GM18507 (cell line): ENCODE measurements around the gene PPARA.

ENCODE experiments used
- DNase-seq: peaks from one replicate; pipeline ENCODE4 v3.0.0; 2011; ENCODE audit warnings: low read depth; ENCODE audit not compliant: insufficient read length; ENCODE audit errors: extremely low spot score
- FAIRE-seq: peaks from 2 replicates; lab custom pipeline; 2011; peaks lifted over from hg19 to GRCh38; lab: Jason Lieb, UNC

The PPARA gene

DNA sequence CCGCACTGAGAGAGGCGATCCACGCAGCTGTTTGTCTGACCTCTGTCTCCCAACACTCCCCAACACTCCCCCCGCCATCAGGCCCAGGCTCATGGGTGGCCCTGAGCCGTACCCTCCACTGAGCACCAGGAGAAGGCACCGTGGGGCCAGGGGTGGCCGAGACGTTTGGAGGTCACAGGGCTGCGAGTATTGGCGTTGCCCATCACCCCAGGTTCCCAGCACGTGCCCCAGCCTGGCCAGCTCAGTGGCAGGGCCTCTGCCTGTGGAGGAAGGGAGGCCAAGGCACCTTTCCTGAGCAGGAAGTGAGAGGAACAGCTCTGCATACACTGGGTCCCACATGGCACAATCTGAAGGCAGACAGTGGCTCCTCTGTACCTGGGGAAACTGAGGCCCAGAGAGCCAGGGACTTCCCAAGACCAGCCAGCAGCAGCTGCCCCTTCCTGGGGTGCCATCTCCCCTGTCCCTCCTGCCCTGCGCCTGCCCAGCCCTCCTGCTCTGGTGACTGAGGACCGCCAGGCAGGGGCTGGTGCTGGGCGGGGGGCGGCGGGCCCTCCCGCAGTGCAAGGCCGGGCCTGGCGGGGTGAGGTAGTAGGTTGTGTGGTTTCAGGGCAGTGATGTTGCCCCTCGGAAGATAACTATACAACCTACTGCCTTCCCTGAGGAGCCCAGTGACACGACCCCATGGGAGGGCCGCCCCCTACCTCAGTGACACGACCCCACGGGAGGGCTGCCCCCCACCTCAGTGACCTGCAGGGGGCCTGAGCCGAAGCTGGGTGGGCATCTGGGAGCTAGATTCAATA lies 37.0 kb upstream of the PPARA start:
- no peak for FAIRE-seq
- no peak for DNase-seq

DNA sequence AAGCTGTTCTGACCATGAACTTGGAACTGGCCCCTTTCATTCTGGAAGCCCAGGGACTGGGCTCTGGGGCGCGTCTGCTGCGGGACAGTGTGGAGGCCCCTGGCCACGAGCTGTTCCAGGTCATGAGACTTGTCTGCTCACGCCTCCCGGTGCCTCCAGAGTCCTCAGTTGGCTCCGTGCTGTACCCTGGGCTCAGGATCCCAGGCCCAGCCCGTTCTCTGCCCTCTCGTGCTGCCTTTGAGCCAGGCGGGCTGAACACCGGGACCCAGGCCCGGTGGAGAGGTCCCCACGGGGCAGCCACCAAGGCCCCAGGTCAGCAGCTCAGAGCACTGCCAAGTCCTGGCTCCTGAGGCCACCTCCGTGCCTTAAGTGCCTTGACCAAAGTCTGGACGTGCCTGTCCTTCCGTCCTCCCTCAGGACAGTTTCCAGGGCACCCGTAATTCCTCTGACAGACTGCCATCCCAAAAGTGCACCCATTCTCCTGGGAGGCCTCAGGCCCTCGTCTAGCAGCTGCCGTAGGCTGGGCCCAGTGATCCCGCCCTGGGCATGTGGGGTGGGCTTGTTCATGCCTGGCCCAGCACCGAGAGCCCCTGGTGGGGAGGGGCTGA lies 36.3 kb upstream of the PPARA start:
- no peak for FAIRE-seq

DNA sequence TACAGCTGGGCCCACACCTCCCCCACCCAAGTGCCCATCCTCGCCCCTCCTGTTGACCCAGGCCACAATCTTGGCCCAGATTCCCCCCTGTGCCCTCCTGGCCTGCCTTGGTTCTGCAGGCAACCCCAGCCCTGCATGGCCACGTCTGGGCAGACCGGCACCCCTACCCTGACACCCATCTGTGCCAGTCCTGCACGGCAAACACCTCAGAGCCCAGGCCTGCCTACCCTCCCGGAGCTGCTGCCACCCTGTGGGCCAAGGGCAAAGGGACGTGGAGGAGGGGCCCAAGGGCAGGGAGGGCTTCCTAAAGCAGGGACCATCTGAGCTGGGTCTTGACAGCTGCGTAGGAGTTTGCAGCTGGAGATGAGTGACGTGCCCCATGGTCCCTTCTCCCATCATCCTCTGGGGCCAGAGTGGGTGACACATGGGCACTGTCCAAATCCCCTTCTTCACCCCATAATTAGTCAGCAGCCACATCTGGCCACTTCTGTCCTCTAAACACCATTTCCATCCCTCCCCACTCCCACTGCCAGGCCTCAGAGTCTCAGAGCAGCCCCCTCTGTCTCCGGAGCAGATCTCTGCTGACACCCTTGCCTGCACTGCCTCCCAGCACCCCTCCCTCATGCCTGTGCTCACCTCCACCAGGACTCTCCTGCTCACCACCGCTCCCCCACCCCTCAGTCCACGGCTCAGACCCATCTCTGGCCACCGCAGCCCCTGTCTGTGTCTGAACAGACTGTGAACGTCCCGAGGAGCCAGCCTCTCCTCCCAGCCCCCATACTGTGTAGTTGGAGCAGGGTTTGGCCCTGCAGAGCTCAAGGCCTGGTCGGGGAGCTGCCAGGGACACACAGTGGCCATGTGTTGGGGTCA lies 35.6 kb upstream of the PPARA start:
- FAIRE-seq (no peak), DNase-seq (no peak)

More for the DNA sequence above, 36.3 kb upstream of the PPARA start:
- no peak for DNase-seq

DNA sequence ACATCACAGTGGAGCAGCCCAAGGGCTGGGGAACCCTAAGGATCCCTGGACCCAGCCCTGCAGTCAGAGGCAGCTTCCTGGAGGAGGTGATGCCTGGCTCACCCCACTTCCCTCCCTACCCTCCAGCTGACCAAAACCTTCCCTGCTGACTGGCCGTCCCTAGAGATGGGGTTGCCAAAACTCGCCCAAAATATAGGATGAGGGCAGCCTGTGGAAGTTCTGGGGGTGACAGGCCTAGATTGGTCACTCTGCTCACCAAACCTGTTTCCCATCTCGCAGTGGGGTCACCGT lies 35.0 kb upstream of the PPARA start:
- no peak for FAIRE-seq

DNA sequence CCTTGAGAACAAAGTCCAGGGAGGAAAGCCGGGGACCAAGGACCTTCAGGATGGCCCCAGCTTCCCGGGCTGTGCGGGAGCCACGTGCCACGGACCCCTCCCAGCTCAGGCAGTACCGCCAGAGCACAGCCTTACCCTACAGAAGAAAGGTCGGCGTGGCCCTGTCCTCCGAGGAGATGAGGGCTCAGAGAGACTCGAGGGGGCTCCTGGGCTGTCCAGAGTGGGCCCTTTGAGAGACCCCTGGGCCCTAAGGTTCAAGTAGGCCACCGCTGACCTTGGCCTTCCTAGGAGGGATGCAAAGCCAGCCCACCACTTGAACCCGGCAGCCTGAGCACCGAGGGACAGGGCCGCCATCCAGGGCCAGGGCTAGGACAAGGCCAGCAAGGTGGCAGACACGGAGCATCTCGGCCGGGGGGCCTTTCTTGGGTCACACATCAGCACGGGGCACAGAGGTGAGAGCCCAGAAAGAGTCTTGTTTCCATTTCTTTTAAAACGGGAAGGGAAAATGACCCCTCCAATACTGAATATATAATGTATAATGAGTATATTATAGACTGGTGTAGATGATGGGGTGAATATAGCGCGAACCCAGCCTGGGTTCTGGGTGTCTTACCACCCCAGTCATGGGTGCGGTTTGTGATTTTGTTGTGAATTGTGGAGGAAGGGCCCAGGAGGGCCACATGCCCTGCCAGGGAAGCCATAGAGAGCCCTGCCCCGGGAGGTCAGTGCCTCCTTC lies 34.4 kb upstream of the PPARA start:
- FAIRE-seq (no peak), DNase-seq (no peak)

More for the DNA sequence above, 35.0 kb upstream of the PPARA start:
- no peak for DNase-seq

DNA sequence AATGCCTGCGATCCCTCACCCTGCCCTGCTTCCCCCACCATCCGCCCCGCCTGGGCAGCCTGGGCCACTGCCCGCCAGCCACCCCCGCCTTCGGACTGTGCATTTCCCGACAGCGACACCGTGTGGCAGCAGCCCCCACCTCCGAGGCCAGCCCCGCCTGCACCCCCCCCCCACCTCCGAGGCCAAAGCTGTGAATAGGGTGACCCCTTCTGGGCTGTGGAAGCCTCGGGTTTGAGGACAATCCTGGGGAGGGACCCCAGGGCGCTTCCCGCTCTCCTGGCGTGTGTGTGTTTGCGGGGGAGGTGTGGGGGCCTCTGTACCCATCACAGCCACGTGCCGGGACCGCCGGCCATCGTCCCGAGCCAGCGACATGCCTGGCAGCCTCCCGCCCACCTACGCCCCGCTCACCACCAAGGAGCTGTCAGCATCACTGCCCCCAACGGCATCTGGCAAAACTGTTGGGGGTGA lies 33.8 kb upstream of the PPARA start:
- peak; percentile 93 for DNase-seq

DNA sequence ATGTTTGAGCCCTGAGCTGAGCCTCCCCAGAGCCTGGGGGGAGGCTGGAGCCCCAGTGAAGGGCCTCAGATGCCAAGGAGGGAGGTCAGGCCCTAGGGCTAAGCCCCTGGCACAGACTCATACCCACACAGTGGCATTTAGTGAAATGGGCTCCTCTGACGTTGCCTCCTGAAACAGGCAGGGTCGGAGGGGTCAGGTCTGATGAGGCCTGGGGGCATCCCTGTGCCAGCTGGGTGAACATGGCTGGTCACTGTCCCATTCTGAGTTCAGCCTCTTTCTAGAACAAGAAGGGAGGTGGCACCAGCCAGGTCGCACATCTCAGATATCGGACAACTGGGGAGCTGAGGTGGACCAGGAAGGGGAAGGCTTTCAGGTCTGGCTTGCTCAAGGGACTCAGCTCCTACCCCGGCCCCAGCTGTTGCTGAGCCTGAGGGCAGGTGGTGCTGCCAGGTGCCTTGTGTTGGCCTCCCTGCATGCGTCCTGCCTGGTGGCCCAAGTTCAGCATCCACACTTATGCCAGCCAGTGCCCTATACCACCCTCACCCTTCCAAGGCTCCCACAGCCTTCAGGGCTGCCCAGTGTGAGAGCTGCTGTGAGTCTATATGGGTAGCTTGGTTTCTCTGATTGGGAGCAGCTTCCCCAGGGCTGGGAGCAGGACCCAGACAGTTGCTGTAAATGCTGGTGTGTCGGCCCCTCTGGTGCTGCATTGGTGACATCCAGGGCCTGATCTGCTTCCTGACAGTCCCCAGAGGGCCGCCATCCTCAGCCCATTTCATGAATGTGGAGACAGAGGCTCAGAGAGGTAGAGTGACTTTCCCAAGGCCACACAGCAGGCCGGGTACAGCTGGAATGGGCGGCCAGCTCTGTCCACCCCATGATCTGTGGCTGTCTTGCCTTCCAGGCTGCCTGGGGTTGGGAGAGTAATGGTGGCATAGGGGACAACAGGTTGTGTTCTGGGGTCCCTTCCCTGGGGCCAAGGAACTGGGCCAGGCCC lies 32.8 kb upstream of the PPARA start:
- FAIRE-seq = no peak
- DNase-seq = no peak

More for the DNA sequence above, 33.8 kb upstream of the PPARA start:
- peak; percentile 85 for FAIRE-seq

DNA sequence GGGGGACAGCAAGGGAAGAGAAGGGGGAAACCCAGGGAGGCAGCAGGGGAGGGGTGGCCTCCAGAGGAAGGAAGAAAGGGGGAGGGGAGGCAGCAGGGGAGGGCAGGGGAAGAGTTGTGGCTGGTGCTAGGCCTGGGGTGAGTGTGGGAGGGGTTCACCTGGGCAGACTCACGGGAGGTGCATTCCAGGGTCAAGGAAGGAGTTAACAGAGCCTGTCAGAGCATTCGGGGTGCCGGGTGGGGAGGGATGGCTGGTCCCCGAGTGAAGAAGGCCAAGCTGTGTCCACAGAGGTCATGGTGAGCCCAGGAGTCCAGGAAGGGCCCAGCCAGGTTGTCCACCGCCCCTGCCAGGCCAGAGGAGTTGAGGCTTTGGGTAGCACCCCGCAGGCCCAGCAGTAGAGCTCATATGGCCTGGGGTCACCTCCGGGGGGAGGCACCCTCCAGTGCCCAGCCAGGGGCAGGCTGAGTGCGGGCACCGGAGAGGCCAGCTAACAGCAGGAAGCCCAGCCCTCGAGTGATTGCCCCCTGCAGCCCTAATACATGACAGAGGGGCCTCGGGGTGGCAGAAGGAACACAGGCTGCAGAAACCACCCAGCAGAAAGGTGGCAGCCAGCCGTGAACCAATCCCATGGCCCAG lies 31.1 kb upstream of the PPARA start:
- no peak for FAIRE-seq
- no peak for DNase-seq

DNA sequence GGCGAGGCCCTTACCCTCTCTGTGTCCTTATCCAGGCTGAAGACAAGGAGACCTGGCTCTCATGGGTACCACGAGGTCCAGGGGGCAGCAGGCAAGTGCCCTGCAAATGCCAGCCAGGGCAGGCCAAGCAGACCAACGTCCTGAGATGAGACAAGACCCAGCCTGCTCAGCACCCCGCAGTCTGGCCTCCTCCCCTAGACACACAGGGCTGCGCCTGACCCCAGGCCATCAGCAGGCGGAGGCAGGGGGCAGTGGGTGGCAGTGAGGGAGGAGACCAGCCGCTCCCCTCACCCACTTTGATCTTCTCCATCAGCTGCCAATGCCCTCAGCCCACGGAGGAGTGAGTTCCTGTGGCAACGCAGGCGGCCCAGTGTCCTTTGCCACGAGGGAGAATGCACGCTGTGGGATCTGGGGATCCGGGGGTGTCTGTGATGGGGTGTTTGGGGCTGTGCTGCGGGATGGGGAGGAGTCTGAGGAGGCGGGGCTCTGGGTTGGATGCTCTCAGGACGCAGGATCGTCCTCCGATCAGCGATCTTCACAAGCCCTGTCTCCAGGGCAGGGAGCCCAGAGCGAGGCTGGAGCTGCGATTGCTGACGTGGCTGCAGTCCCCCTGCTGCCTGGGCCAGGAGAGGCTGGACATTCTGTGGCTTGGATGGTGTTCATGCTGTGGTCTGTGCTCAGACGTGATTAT lies 30.5 kb upstream of the PPARA start:
- no peak for DNase-seq
- no peak for FAIRE-seq

DNA sequence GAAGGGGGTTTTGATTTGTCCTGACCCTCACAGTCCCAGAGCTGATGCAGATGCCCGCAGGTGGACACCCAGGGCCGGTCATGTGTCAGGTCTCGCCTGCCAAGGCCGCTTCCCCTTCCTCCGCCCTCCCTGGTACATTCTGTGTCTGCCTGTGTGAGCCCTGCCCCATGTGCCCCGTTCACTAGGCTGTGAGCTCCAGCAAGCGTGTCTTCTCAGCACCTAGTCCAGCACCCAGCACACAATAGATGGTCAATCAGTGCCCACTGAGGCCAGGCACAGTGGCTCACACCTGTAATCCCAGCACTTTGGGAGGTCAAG lies 29.9 kb upstream of the PPARA start:
- no peak for DNase-seq

DNA sequence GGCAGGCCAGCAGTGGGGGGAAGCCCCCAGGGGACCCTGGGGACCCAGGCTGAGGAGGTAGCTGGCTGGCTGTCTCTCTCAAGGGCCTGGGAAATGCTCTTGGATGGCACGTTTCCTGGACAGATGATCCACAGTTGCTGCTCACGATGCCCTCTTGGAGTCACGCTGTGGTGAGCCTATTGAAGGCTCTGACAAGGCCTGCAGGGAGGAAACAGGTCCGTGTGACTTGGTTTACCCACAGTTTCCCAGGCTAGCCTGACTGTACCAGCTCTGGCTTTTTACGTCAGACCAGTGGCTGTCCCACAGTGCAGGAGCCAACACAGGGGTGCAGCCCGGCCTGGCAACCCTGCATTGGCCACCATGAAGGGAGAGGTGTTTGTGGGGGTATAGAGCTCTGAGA lies 29.2 kb upstream of the PPARA start:
- DNase-seq = no peak
- FAIRE-seq = no peak

More for the DNA sequence above, 29.9 kb upstream of the PPARA start:
- FAIRE-seq = no peak

DNA sequence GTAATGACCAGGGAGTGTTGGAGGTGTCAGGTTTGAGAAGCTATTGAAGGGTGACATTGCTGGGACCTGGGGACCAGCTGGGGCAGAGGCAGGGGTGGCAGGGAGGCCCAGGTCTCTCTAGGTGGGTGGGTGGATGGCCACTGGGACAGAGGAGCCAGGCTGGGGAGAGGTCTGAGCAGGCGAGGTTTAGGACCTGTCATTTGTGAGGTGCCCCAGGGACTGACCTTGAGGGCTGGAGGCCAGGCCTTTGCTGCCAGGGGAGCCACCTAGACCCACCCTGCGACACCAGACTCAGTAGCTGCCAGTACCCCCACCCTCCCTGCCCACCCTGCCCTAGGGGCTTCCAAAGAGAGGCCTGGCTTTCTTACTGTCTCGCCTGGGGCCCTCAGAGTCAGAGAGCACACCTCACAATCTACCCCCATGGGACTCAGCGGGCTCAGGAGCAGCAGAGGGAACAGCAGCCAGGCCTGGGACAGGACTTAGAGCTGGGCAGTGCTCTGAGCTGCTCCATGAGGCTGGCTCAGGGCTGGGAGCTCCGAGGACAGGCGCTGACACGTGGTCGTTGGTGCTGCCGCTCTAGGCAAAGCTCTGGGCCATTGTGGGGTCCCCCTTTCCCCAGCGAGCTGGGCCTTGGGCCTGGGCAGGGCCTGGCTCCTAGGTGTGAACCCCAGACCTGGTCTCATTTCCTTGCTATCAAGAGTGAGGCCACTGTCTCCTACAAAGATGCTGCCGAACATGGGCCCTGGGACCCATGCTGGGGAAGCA lies 28.6 kb upstream of the PPARA start:
- no peak for FAIRE-seq
- DNase-seq = no peak

DNA sequence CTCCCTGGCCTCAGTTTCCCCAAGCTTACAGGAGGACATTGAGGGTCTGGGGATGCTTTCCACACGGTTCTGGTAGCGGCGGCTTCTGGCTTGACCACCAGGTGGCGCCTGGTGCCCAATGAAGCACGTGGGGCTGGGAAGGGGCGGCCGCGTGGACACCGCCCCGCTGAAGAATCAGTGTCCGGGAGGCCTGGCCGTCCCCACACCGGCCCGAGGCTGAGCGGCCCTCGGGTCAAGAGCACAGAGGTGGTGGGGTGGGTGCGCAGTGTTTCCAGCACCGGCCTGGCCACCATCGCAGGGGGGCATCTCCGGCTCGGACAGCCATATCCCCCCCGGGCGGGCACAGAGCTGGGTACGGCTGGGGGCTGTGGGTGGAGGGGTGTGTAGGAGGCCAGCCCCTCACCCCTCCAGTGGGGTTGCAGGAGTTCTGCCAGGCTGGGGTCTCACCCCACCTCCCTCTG lies 27.8 kb upstream of the PPARA start:
- DNase-seq (peak; percentile 66), FAIRE-seq (peak; percentile 75)

DNA sequence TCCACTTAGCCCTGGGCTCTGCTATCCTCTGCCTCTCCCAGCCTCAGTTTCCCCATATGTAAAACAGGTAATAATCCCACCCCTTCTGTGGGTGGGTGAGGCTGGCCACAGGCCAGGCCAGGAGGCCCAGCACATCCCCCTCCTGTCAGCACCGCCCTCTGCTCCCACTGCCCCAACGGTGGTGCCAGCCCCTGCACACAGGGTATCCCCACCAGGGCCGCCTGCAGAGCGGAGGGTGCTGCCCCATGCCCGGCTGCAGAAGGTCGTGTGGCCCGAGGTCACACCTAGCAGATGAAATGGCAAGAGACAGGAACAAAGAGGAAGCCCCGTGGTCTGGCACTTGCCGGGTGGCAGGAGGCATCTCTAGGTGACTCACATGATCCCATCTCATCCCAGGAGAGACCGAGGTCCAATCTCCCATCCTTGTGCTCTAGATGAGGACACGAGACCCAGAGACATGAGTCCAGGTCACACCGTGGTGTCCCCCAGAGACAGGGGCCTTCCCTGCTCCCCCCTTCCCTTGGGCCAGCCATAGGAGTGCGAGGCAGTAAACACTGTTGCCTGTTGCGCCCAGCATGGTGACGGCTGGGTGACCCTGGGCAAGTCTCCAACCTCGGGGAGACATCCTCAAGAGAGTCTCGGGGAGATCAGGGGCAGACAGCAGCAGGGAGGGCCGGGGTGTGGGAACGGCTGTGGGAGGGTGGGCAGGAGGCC lies 27.2 kb upstream of the PPARA start:
- no peak for DNase-seq
- FAIRE-seq = no peak

DNA sequence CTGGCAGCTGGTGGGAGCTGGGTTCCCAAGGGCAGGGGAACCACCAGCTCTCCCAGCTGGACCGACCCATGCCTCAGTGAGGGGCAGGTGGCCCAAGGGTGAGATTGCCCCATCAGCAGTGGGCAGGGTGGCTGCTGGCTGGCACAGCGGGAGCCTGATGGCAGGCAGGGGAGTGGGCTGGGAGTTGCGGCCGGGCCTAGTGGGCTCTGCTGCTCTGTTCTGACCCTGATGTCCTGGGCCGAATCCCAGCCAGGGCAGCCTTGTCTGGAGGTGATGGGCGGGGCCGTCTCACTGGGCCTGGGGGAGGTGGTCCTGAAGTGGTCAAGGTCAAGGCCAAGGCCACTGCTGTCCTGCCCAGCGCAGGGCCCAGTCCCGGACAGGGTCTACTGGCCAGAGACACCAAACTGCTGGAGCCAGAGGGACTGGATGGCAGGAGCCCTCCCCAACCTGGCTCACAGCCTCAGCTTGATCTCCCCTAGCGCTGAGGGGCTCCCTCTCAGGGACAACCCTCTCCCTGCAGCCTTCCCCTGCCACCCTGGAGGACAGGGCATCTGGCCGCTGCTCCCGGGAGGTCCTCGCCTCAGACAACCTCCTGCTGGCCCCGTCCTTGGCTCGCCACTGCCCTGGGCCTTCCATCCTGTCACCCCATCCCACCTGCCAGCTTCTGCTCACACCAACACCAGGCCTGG lies 26.5 kb upstream of the PPARA start:
- DNase-seq (no peak), FAIRE-seq (no peak)
